RWPE1 (cell line): ENCODE data around the gene CNDP2.

ENCODE experiments used
- CTCF ChIA-PET: fragments of 350-600 bp; sonication (Branson Sonifier 250); formaldehyde crosslinking; extraction: SDS; loops from one replicate; lab custom pipeline; 2021; lab: Yijun Ruan, JAX
- POLR2A ChIA-PET: fragments of 400-600 bp; formaldehyde crosslinking; extraction: SDS; loops from one replicate; lab custom pipeline; 2020; ENCODE audit warnings: antibody characterized with exemption; ENCODE audit not compliant: low non-redundant PET; lab: Yijun Ruan, JAX
- DNase-seq: peaks from one replicate; pipeline ENCODE4 v3.0.0; 2012; ENCODE audit warnings: low spot score
- H3K27ac ChIP-seq: fragments of 450-650 bp; 2 replicates; pipeline ENCODE4 v1.5.1; 2017
- CTCF ChIP-seq: fragments of 450-650 bp; conservative IDR thresholded peaks from 2 replicates; pipeline ENCODE4 v1.5.1; 2017; ENCODE audit warnings: low read depth, mild to moderate bottlenecking

The CNDP2 gene

GRCh38 chr18:74529378-74529777, 33.2 kb downstream of the CNDP2 start:
- H3K27ac ChIP-seq = no peak overlapping the region
- CTCF ChIA-PET = no interaction called here
- no peak for TF ChIP-seq CTCF
- POLR2A ChIA-PET = no interaction called here
- no peak for DNase-seq

- no peak for TF ChIP-seq CTCF
- ChIA-PET POLR2A (no interaction called here), CTCF (interaction anchor here (0.7 kb wide), 1 partner anchor 16 kb away, joined by 5 read pairs; no protein-coding TSS in a partner anchor)
- DNase-seq = no peak
- H3K27ac ChIP-seq = no peak overlapping the region
Observed at GRCh38 chr18:74529811-74530583, 33.8 kb downstream of the CNDP2 start.

- POLR2A ChIA-PET = no interaction called here
- CTCF ChIA-PET = interaction anchor here (0.7 kb wide), 1 partner anchor 17 kb away, joined by 5 read pairs; no protein-coding TSS in a partner anchor
- no peak for DNase-seq
- no peak overlapping the region for H3K27ac ChIP-seq
- TF ChIP-seq CTCF = no peak
Observed at GRCh38 chr18:74530584-74530862, 34.4 kb downstream of the CNDP2 start.

GRCh38 chr18:74531043-74531442, 34.9 kb downstream of the CNDP2 start:
- no peak overlapping the region for H3K27ac ChIP-seq
- ChIA-PET POLR2A (no interaction called here), CTCF (interaction anchor here (0.6 kb wide), 1 partner anchor 17 kb away, joined by 3 read pairs; no protein-coding TSS in a partner anchor)
- no peak for DNase-seq
- no peak for TF ChIP-seq CTCF

GRCh38 chr18:74532511-74533025, 36.4 kb downstream of the CNDP2 start:
- no peak for DNase-seq
- ChIA-PET CTCF (no interaction called here), POLR2A (no interaction called here)
- no peak overlapping the region for H3K27ac ChIP-seq
- TF ChIP-seq CTCF = no peak

GRCh38 chr18:74533666-74534065, 37.5 kb downstream of the CNDP2 start:
- ChIA-PET POLR2A (no interaction called here), CTCF (no interaction called here)
- DNase-seq = no peak
- TF ChIP-seq CTCF = no peak
- no peak overlapping the region for H3K27ac ChIP-seq
